Measurements from ENCODE around the gene RASGEF1B. TPM values are rescaled to one million over a fixed set of nuclear protein-coding genes. Genes with fewer than 3 reads are reported as not detected.

Gene RASGEF1B
- total RNA-seq, 4 donors from 2014 or later, result 35.0 to 56.7 (median 50.2) TPM

- no peak for ATAC-seq (ENCODE audit: low FRiP score)
- DNase-seq (ENCODE audit: low spot score), result no peak
- no peak for TF ChIP-seq CTCF (IDR thresholded peaks at IDR 0.05)
Measured at GRCh38 chr4:81378386-81378785, 93.3 kb downstream of the RASGEF1B start.

GRCh38 chr4:81377191-81377590 lies 94.5 kb downstream of the RASGEF1B start:
- no peak for TF ChIP-seq CTCF (IDR thresholded peaks at IDR 0.05)
- ATAC-seq (ENCODE audit: low FRiP score) (no peak), DNase-seq (ENCODE audit: low spot score) (no peak)

GRCh38 chr4:81376720-81377119 lies 95.0 kb downstream of the RASGEF1B start:
- TF ChIP-seq CTCF (IDR thresholded peaks at IDR 0.05), result no peak
- ATAC-seq (ENCODE audit: low FRiP score) (no peak), DNase-seq (ENCODE audit: low spot score) (no peak)
